GM18951 (cell line): ENCODE data around the gene GALNT10.

ENCODE experiments used
- POLR2A ChIP-seq: IDR thresholded peaks from 4 replicates; pipeline ENCODE4 v1.6.1; 2011; ENCODE audit warnings: mild to moderate bottlenecking; ENCODE audit not compliant: insufficient read length, insufficient read depth; ENCODE audit errors: extremely low read depth
- in situ Hi-C: fragments of 300-500 bp; cut with MboI; formaldehyde crosslinking; loops from one replicate; pipeline ENCODE4 v1.12.0; 2022; ENCODE audit warnings: low sequenced_read_pairs, mixed read lengths, inconsistent platforms; ENCODE audit not compliant: unreplicated experiment

Gene GALNT10

GRCh38 chr5:154366353-154366752 is 175.8 kb downstream of the GALNT10 start:
- TF ChIP-seq POLR2A = no peak
- in situ Hi-C loops = no loop called here

- TF ChIP-seq POLR2A = no peak
- in situ Hi-C loops = no loop called here
Measured at GRCh38 chr5:154367101-154367500, 176.6 kb downstream of the GALNT10 start.

- TF ChIP-seq POLR2A = no peak
- in situ Hi-C loops = no loop called here
Measured at GRCh38 chr5:154368041-154368800, 177.7 kb downstream of the GALNT10 start.

GRCh38 chr5:154369682-154370081 is 179.1 kb downstream of the GALNT10 start:
- TF ChIP-seq POLR2A = no peak
- in situ Hi-C loops = no loop called here

GRCh38 chr5:154370119-154370518 is 179.6 kb downstream of the GALNT10 start:
- TF ChIP-seq POLR2A = no peak
- in situ Hi-C loops = no loop called here

GRCh38 chr5:154370813-154371212 is 180.3 kb downstream of the GALNT10 start:
- in situ Hi-C loops = no loop called here
- TF ChIP-seq POLR2A = no peak

- in situ Hi-C loops = no loop called here
- no peak for TF ChIP-seq POLR2A
Measured at GRCh38 chr5:154371687-154372086, 181.2 kb downstream of the GALNT10 start.

GRCh38 chr5:154372661-154373060 is 182.1 kb downstream of the GALNT10 start:
- TF ChIP-seq POLR2A = no peak
- in situ Hi-C loops = no loop called here

GRCh38 chr5:154373326-154373725 is 182.8 kb downstream of the GALNT10 start:
- no peak for TF ChIP-seq POLR2A
- in situ Hi-C loops = no loop called here

- in situ Hi-C loops = no loop called here
- no peak for TF ChIP-seq POLR2A
Measured at GRCh38 chr5:154373729-154374179, 183.2 kb downstream of the GALNT10 start.

- in situ Hi-C loops = no loop called here
- no peak for TF ChIP-seq POLR2A
Measured at GRCh38 chr5:154374264-154374663, 183.7 kb downstream of the GALNT10 start.

- in situ Hi-C loops = no loop called here
Measured at GRCh38 chr5:154375329-154376008, 184.9 kb downstream of the GALNT10 start.

GRCh38 chr5:154376481-154376880 is 185.9 kb downstream of the GALNT10 start:
- in situ Hi-C loops = no loop called here
- no peak for TF ChIP-seq POLR2A

More at GRCh38 chr5:154375329-154376008, 184.9 kb downstream of the GALNT10 start:
- TF ChIP-seq POLR2A = no peak

GRCh38 chr5:154377754-154378533 is 187.4 kb downstream of the GALNT10 start:
- no peak for TF ChIP-seq POLR2A
- in situ Hi-C loops = no loop called here

- no peak for TF ChIP-seq POLR2A
- in situ Hi-C loops = no loop called here
Measured at GRCh38 chr5:154380263-154380662, 189.7 kb downstream of the GALNT10 start.
